H9 (cell line): ENCODE measurements around the gene CCDC194. TPM values are rescaled to one million over a fixed set of nuclear protein-coding genes. Genes with fewer than 3 reads are reported as not detected.

ENCODE experiments used
- DNase-seq: peaks from one replicate; pipeline ENCODE4 v3.0.0-alpha.2; 2017
- H2AFZ ChIP-seq: one replicate; pipeline ENCODE4 v1.6.1; 2013; ENCODE audit warnings: mild to moderate bottlenecking, low read length, control low read depth, moderate library complexity
- H2AK5ac ChIP-seq: 2 replicates; pipeline ENCODE4 v1.6.1; 2013; ENCODE audit warnings: low read length, control low read depth, mixed read lengths; ENCODE audit not compliant: insufficient read length
- H2BK120ac ChIP-seq: one replicate; pipeline ENCODE4 v1.6.1; 2013; ENCODE audit warnings: low read depth, mild to moderate bottlenecking, low read length, control low read depth, inconsistent platforms; ENCODE audit not compliant: poor library complexity, severe bottlenecking
- H2BK12ac ChIP-seq: 2 replicates; pipeline ENCODE4 v1.6.1; 2013; ENCODE audit warnings: low read length, control low read depth, mixed read lengths, low read depth; ENCODE audit not compliant: insufficient read length
- H2BK15ac ChIP-seq: 2 replicates; pipeline ENCODE4 v1.6.1; 2013; ENCODE audit warnings: low read depth, low read length, control low read depth
- H2BK20ac ChIP-seq: one replicate; pipeline ENCODE4 v1.6.1; 2013; ENCODE audit warnings: low read depth, mild to moderate bottlenecking, low read length, control low read depth, inconsistent platforms; ENCODE audit not compliant: poor library complexity, severe bottlenecking
- H2BK5ac ChIP-seq: 2 replicates; pipeline ENCODE4 v1.6.1; 2013; ENCODE audit warnings: low read length, control low read depth, mixed read lengths; ENCODE audit not compliant: insufficient read length
- H3K14ac ChIP-seq: 2 replicates; pipeline ENCODE4 v1.6.1; 2013; ENCODE audit warnings: low read length, control low read depth; ENCODE audit not compliant: insufficient read depth
- H3K18ac ChIP-seq: 2 replicates; pipeline ENCODE4 v1.6.1; 2013; ENCODE audit warnings: low read depth, mild to moderate bottlenecking, mixed read lengths, low read length, control low read depth; ENCODE audit not compliant: insufficient read length
- H3K23ac ChIP-seq: 2 replicates; pipeline ENCODE4 v1.6.1; 2013; ENCODE audit warnings: low read length, control low read depth, mixed read lengths, low read depth; ENCODE audit not compliant: insufficient read length
- H3K23me2 ChIP-seq: 2 replicates; pipeline ENCODE4 v1.6.1; 2013; ENCODE audit warnings: low read depth, mild to moderate bottlenecking, mixed read lengths, low read length, control low read depth; ENCODE audit not compliant: insufficient read length, poor library complexity, severe bottlenecking
- H3K27ac ChIP-seq: 2 replicates; pipeline ENCODE4 v1.5.1; 2013; ENCODE audit warnings: low read length, control low read depth, mixed read lengths, low read depth; ENCODE audit not compliant: insufficient read length
- H3K27me3 ChIP-seq: 2 replicates; pipeline ENCODE4 v1.6.1; 2013; ENCODE audit warnings: low read length, control low read depth, inconsistent platforms; ENCODE audit not compliant: insufficient read depth
- H3K4ac ChIP-seq: 2 replicates; pipeline ENCODE4 v1.6.1; 2013; ENCODE audit warnings: low read depth, mild to moderate bottlenecking, control low read depth, inconsistent platforms, low read length, moderate library complexity
- H3K4me1 ChIP-seq: 2 replicates; pipeline ENCODE4 v1.6.1; 2013; ENCODE audit warnings: low read length, control low read depth, inconsistent platforms; ENCODE audit not compliant: insufficient read depth
- H3K4me2 ChIP-seq: 2 replicates; pipeline ENCODE4 v1.6.1; 2013; ENCODE audit warnings: low read length, control low read depth, mixed read lengths; ENCODE audit not compliant: insufficient read length, insufficient read depth
- H3K56ac ChIP-seq: 2 replicates; pipeline ENCODE4 v1.6.1; 2013; ENCODE audit warnings: low read depth, mild to moderate bottlenecking, mixed read lengths, low read length, control low read depth; ENCODE audit not compliant: insufficient read length
- H3K79me1 ChIP-seq: 2 replicates; pipeline ENCODE4 v1.6.1; 2013; ENCODE audit warnings: low read depth, mild to moderate bottlenecking, moderate library complexity, low read length, control low read depth, inconsistent platforms; ENCODE audit not compliant: insufficient read depth, poor library complexity, severe bottlenecking
- H3K79me2 ChIP-seq: 2 replicates; pipeline ENCODE4 v1.6.1; 2013; ENCODE audit warnings: low read length, control low read depth, inconsistent platforms; ENCODE audit not compliant: insufficient read depth
- H3K9ac ChIP-seq: 2 replicates; pipeline ENCODE4 v1.6.1; 2013; ENCODE audit warnings: low read length, control low read depth, mixed read lengths; ENCODE audit not compliant: insufficient read length; ENCODE audit errors: extremely low read depth
- H3K9me3 ChIP-seq: one replicate; pipeline ENCODE4 v1.6.1; 2013; ENCODE audit warnings: low read depth, low read length, inconsistent platforms; ENCODE audit not compliant: control insufficient read depth
- H3T11ph ChIP-seq: one replicate; pipeline ENCODE4 v1.6.1; 2013; ENCODE audit warnings: mild to moderate bottlenecking, low read length, control low read depth, inconsistent platforms
- H4K20me1 ChIP-seq: one replicate; pipeline ENCODE4 v1.6.1; 2013; ENCODE audit not compliant: control insufficient read depth, insufficient read length, insufficient read depth
- H4K5ac ChIP-seq: 2 replicates; pipeline ENCODE4 v1.6.1; 2013; ENCODE audit warnings: low read depth, mild to moderate bottlenecking, mixed read lengths, low read length, control low read depth; ENCODE audit not compliant: insufficient read length
- H4K8ac ChIP-seq: replicated peaks from 2 replicates; pipeline ENCODE4 v1.6.1; 2013; ENCODE audit warnings: low read length, control low read depth, mixed read lengths, low read depth; ENCODE audit not compliant: insufficient read length
- H4K91ac ChIP-seq: 2 replicates; pipeline ENCODE4 v1.6.1; 2013; ENCODE audit warnings: low read depth, mild to moderate bottlenecking, moderate library complexity, mixed read lengths, low read length, control low read depth; ENCODE audit not compliant: insufficient read length
- H3K27ac Mint-ChIP-seq, 3 experiments: 2 replicates in 2 of 3; 3 replicates in 1 of 3; pipeline ENCODE4 v1.8.0; 2020 to 2021; ENCODE audit warnings: mixed read lengths in 3 of 3, mild to moderate bottlenecking in 1 of 3, moderate library complexity in 1 of 3
- H3K27me3 Mint-ChIP-seq: 2 replicates; pipeline ENCODE4 v1.8.0; 2021; ENCODE audit warnings: low read depth, mild to moderate bottlenecking, moderate library complexity, mixed read lengths
- H3K36me3 Mint-ChIP-seq, 3 experiments: 2 replicates in 2 of 3; 3 replicates in 1 of 3; pipeline ENCODE4 v1.8.0; 2020 to 2021; ENCODE audit warnings: low read depth in 3 of 3, mixed read lengths in 3 of 3; ENCODE audit not compliant: insufficient read depth in 1 of 3
- H3K4me1 Mint-ChIP-seq, 2 experiments: 2 replicates each; pipeline ENCODE4 v1.8.0; 2020; ENCODE audit warnings: mixed read lengths in 2 of 2
- H3K4me3 Mint-ChIP-seq, 2 experiments: 2 replicates in 1 of 2; 3 replicates in 1 of 2; pipeline ENCODE4 v1.8.0; 2020 to 2021; ENCODE audit warnings: mild to moderate bottlenecking in 2 of 2, mixed read lengths in 2 of 2, moderate library complexity in 1 of 2
- H3K9me3 Mint-ChIP-seq, 2 experiments: 2 replicates in 1 of 2; 3 replicates in 1 of 2; pipeline ENCODE4 v1.8.0; 2020; ENCODE audit warnings: mild to moderate bottlenecking in 2 of 2, mixed read lengths in 2 of 2, moderate library complexity in 1 of 2
- WGBS: extraction: QIAGEN DNeasy Blood & Tissue Kit; methylation state at CpG from one replicate; pipeline ENCODE4 v1.1.7; 2013; ENCODE audit warnings: missing lambda C conversion rate, low lambda C conversion rate, mixed read lengths; ENCODE audit not compliant: insufficient read length; ENCODE audit errors: extremely low coverage; 5-methylcytosine and 5-hydroxymethylcytosine counted together
- total RNA-seq: library from RNA; stranded (reverse); gene quantifications from 2 replicates; pipeline ENCODE4 v1.2.1, GENCODE V29; 2021
- TF ChIP-seq, protein P1 (sequence below): fragments of 200-600 bp; sonication (generic); conservative IDR thresholded peaks from 3 replicates; pipeline ENCODE4 v1.8.0; 2021; ENCODE audit warnings: antibody characterized with exemption, mild to moderate bottlenecking

The CCDC194 gene
- total RNA-seq, 1 experiment from 2014 or later = 0.68 TPM

DNA sequence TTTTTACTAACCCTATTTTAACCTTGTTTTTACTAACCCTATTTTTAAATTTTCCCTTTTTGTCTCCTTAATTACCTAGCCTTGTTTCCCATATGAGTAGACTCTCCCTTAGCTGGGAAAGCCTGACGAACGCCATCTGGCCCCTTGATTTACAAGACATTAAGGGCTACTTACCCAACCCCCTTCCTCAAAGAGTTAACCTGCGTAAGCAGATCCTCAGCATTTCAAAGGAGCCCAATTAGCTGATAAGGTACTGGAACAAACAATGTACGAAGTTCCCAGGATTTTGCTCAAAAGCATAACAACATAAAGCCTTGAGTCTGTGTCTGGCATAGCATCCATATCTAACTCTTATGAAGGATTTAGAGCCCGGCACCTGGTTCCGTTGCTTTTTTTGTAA, 21.1 kb upstream of the CCDC194 start:
- Histone ChIP-seq H2BK120ac (no peak overlapping the region), H3K79me2 (no peaks in the 10 kb centered on the region), H4K20me1 (no peaks in the 10 kb centered on the region), H4K5ac (no peak overlapping the region), H3K4me1 (no peaks in the 10 kb centered on the region; the same call in 1 of the 2 replicates), H3K4ac (no peak overlapping the region), H4K91ac (no peak overlapping the region), H2BK20ac (no peak overlapping the region), H3K27ac (no peak overlapping the region), H4K8ac (no peak overlapping the region), H3K9ac (no peak overlapping the region), H3K4me2 (peak overlapping the region; percentile 36), H3K23ac (no peak overlapping the region), H3K27me3 (no peaks in the 10 kb centered on the region), H3T11ph (no peak overlapping the region), H3K9me3 (no peaks in the 10 kb centered on the region), H2BK15ac (no peak overlapping the region), H3K79me1 (no peaks in the 10 kb centered on the region), H3K56ac (no peak overlapping the region), H2BK12ac (no peak overlapping the region), H2BK5ac (no peak overlapping the region), H2AK5ac (no peak overlapping the region), H3K23me2 (peaks cover 4% of the 10 kb centered on the region), H3K14ac (no peak overlapping the region), H3K18ac (no peak overlapping the region), H2AFZ (no peak overlapping the region)
- TF ChIP-seq, protein P1, sequence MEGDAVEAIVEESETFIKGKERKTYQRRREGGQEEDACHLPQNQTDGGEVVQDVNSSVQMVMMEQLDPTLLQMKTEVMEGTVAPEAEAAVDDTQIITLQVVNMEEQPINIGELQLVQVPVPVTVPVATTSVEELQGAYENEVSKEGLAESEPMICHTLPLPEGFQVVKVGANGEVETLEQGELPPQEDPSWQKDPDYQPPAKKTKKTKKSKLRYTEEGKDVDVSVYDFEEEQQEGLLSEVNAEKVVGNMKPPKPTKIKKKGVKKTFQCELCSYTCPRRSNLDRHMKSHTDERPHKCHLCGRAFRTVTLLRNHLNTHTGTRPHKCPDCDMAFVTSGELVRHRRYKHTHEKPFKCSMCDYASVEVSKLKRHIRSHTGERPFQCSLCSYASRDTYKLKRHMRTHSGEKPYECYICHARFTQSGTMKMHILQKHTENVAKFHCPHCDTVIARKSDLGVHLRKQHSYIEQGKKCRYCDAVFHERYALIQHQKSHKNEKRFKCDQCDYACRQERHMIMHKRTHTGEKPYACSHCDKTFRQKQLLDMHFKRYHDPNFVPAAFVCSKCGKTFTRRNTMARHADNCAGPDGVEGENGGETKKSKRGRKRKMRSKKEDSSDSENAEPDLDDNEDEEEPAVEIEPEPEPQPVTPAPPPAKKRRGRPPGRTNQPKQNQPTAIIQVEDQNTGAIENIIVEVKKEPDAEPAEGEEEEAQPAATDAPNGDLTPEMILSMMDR = no peak
- H3K36me3 Mint-ChIP-seq = peaks cover 2 to 32% (median 7%) of the 10 kb centered on the region in 3 experiments; a peak in 4 of 7 replicates
- peaks cover 32 to 48% of the 10 kb centered on the region in 2 experiments for H3K4me1 Mint-ChIP-seq
- WGBS = no CpG with 5 or more reads among the region's 6 CpGs
- no peaks in the 10 kb centered on the region; a peak in 1 of 5 replicates for H3K9me3 Mint-ChIP-seq
- H3K4me3 Mint-ChIP-seq = peak overlapping the region; percentile 59 to 73
- DNase-seq = peak; percentile 79
- H3K27me3 Mint-ChIP-seq = peaks cover 34% of the 10 kb centered on the region
- H3K27ac Mint-ChIP-seq = peak overlapping the region; percentile 61 to 98 (median 82); a peak in 6 of 7 replicates
